ENCODE data around the gene RFX7. TPM values are rescaled to one million over a fixed set of nuclear protein-coding genes. Genes with fewer than 3 reads are reported as not detected.

Gene RFX7
- total and polyA plus RNA-seq, 2 donors (not counting 1 experiment from before 2014, with no cell fraction given), result 6.6 to 44.8 TPM

DNA sequence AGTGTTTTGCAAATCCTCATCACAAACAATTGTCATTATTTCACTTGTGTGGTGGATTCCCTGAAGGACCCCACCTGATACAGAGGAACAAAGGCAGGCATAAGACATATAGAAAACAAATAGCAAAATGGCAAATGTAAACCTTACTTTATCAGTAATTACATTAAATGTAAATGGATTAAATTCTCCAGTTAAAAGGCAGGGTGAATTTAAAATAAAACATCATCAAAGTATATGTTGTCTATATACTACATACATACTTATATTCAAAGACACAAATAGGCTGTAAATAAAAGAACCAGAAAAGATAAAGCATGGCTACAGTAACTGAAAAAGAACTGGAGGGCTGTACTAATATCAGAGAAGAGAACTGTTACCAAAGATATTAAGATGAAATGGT lies 117.3 kb downstream of the RFX7 start:
- Histone ChIP-seq H3K36me3 (replicated peaks in 1 of 2; ENCODE audit: control extremely low read depth in 1 of 2, control insufficient read depth in 1 of 2, extremely low read depth in 1 of 2, insufficient read depth in 2 of 2, low read length in 1 of 2) (peaks cover 15 to 17% of the 10 kb centered on the region in 2 experiments), H2AFZ (ENCODE audit: insufficient read depth, low read depth, low read length, poor library complexity, severe bottlenecking) (no peak overlapping the region), H3K27me3 (replicated peaks in 1 of 4; ENCODE audit: control extremely low read depth in 1 of 4, control insufficient read depth in 3 of 4, insufficient read depth in 4 of 4, low read length in 3 of 4) (no peaks in the 10 kb centered on the region), H3K9me3 (ENCODE audit: control extremely low read depth in 1 of 3, control insufficient read depth in 2 of 3, insufficient read depth in 1 of 3, low read length in 2 of 3) (peaks cover 17 to 24% (median 21%) of the 10 kb centered on the region in 3 donors), H3K4me3 (ENCODE audit: control extremely low read depth in 1 of 5, extremely low read depth in 1 of 5, insufficient read depth in 1 of 5, low read depth in 2 of 5, low read length in 4 of 5) (no peak overlapping the region), H3K79me2 (ENCODE audit: control insufficient read depth, insufficient read depth, low read length) (peaks cover 4% of the 10 kb centered on the region), H4K20me1 (ENCODE audit: control insufficient read depth, insufficient read depth, low read length, poor library complexity, severe bottlenecking) (no peaks in the 10 kb centered on the region), H3K4me2 (replicated peaks; ENCODE audit: low read depth, low read length, poor library complexity, severe bottlenecking) (no peak overlapping the region), H3K4me1 (ENCODE audit: control insufficient read depth in 2 of 2, insufficient read depth in 2 of 2, low read length in 2 of 2) (no peaks in the 10 kb centered on the region), H3K27ac (ENCODE audit: low read length in 2 of 2) (no peak overlapping the region), H3K9ac (ENCODE audit: low read length) (no peak overlapping the region)
- DNase-seq (no peak), ATAC-seq (ENCODE audit: low read depth) (no peak)
- Mint-ChIP-seq H3K4me3 (no peak overlapping the region), H3K27ac (no peak overlapping the region), H3K4me1 (no peaks in the 10 kb centered on the region), H3K27me3 (no peaks in the 10 kb centered on the region), H3K9me3 (ENCODE audit: insufficient read depth) (peaks cover 18% of the 10 kb centered on the region)
- ChIA-PET CTCF (no interaction called here), POLR2A (no interaction called here)
- intact Hi-C loops (cut with micrococcal nuclease), result no loop called here
- TF ChIP-seq, protein P1, sequence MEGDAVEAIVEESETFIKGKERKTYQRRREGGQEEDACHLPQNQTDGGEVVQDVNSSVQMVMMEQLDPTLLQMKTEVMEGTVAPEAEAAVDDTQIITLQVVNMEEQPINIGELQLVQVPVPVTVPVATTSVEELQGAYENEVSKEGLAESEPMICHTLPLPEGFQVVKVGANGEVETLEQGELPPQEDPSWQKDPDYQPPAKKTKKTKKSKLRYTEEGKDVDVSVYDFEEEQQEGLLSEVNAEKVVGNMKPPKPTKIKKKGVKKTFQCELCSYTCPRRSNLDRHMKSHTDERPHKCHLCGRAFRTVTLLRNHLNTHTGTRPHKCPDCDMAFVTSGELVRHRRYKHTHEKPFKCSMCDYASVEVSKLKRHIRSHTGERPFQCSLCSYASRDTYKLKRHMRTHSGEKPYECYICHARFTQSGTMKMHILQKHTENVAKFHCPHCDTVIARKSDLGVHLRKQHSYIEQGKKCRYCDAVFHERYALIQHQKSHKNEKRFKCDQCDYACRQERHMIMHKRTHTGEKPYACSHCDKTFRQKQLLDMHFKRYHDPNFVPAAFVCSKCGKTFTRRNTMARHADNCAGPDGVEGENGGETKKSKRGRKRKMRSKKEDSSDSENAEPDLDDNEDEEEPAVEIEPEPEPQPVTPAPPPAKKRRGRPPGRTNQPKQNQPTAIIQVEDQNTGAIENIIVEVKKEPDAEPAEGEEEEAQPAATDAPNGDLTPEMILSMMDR (IDR thresholded peaks at IDR 0.05), result no peak
- no peak for TF ChIP-seq EZH2 (IDR thresholded peaks at IDR 0.05; ENCODE audit: borderline replicate concordance, insufficient read depth, low read depth, low read length, poor library complexity, severe bottlenecking)

DNA sequence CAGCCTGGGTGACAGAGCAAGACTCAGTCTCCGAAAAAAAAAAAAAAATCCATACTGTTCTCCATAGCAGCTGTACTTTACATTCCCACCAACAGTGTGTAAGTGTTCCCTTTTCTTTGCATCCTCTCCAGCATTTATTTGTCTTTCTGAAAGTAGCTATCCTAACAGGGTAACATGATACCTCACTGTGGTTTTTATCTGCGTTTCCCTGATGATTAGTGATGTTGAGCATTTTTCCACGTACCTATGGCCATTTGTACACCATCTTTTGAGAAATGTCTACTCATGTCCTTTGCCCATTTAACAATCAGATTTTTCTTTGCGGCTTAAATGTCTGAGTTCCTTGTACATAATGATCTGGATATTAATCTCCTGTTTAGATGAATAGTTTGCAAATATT lies 119.3 kb downstream of the RFX7 start:
- Mint-ChIP-seq H3K4me3 (no peak overlapping the region), H3K4me1 (no peaks in the 10 kb centered on the region), H3K27ac (no peak overlapping the region), H3K27me3 (no peaks in the 10 kb centered on the region), H3K9me3 (ENCODE audit: insufficient read depth) (peaks cover 15% of the 10 kb centered on the region)
- DNase-seq, result no peak
- no peak for ATAC-seq (ENCODE audit: low read depth)
- WGBS (ENCODE audit: insufficient coverage), result 93% methylated on average over 2 of the region's 4 CpGs
- Histone ChIP-seq H3K79me2 (ENCODE audit: control insufficient read depth, insufficient read depth, low read length) (peaks cover 4% of the 10 kb centered on the region), H3K9ac (ENCODE audit: low read length) (no peak overlapping the region), H3K36me3 (replicated peaks in 1 of 2; ENCODE audit: control extremely low read depth in 1 of 2, control insufficient read depth in 1 of 2, extremely low read depth in 1 of 2, insufficient read depth in 2 of 2, low read length in 1 of 2) (peaks cover 12 to 15% of the 10 kb centered on the region in 2 experiments), H3K4me2 (replicated peaks; ENCODE audit: low read depth, low read length, poor library complexity, severe bottlenecking) (no peak overlapping the region), H3K27me3 (replicated peaks in 1 of 4; ENCODE audit: control extremely low read depth in 1 of 4, control insufficient read depth in 3 of 4, insufficient read depth in 4 of 4, low read length in 3 of 4) (no peaks in the 10 kb centered on the region), H3K4me1 (ENCODE audit: control insufficient read depth in 2 of 2, insufficient read depth in 2 of 2, low read length in 2 of 2) (no peaks in the 10 kb centered on the region), H3K9me3 (ENCODE audit: control extremely low read depth in 1 of 3, control insufficient read depth in 2 of 3, insufficient read depth in 1 of 3, low read length in 2 of 3) (peaks cover 17 to 20% (median 19%) of the 10 kb centered on the region in 3 donors), H3K27ac (ENCODE audit: low read length in 2 of 2) (no peak overlapping the region), H3K4me3 (ENCODE audit: control extremely low read depth in 1 of 5, extremely low read depth in 1 of 5, insufficient read depth in 1 of 5, low read depth in 2 of 5, low read length in 4 of 5) (no peak overlapping the region), H4K20me1 (ENCODE audit: control insufficient read depth, insufficient read depth, low read length, poor library complexity, severe bottlenecking) (no peaks in the 10 kb centered on the region), H2AFZ (ENCODE audit: insufficient read depth, low read depth, low read length, poor library complexity, severe bottlenecking) (no peak overlapping the region)
- intact Hi-C loops (cut with micrococcal nuclease), result no loop called here
- CTCF ChIA-PET, result no interaction called here
- POLR2A ChIA-PET, result no interaction called here
- TF ChIP-seq, protein P1 (IDR thresholded peaks at IDR 0.05), result no peak
- TF ChIP-seq EZH2 (IDR thresholded peaks at IDR 0.05; ENCODE audit: borderline replicate concordance, insufficient read depth, low read depth, low read length, poor library complexity, severe bottlenecking), result no peak
